Kidney epithelial cell (primary cell): ENCODE data around the gene C1orf159. TPM values are rescaled to one million over a fixed set of nuclear protein-coding genes. Genes with fewer than 3 reads are reported as not detected.

ENCODE experiments used
- DNase-seq: peaks from one replicate; pipeline ENCODE4 v3.0.0-alpha.2; 2010; ENCODE audit warnings: low read depth
- H3K27me3 ChIP-seq: 2 replicates; pipeline ENCODE4 v1.6.0; 2011; ENCODE audit warnings: low read length; ENCODE audit not compliant: control insufficient read depth, insufficient read depth
- H3K36me3 ChIP-seq: 2 replicates; pipeline ENCODE4 v1.5.1; 2011; ENCODE audit warnings: low read length; ENCODE audit not compliant: control insufficient read depth, insufficient read depth
- H3K4me3 ChIP-seq: 2 replicates; pipeline ENCODE4 v1.5.1; 2011; ENCODE audit warnings: low read depth, mild to moderate bottlenecking, control low read depth, low read length
- total RNA-seq: library from RNA; depleted of rRNA; stranded (reverse); fragments of >200 nt; gene quantifications from 2 replicates; pipeline ENCODE4 v1.2.3, GENCODE V29; 2015
- TF ChIP-seq, protein P1 (sequence below): IDR thresholded peaks from 2 replicates; pipeline ENCODE4 v1.5.1; 2011; ENCODE audit warnings: mild to moderate bottlenecking, moderate library complexity, low read length, control low read depth, inconsistent platforms; ENCODE audit not compliant: insufficient read depth, poor library complexity, severe bottlenecking

The C1orf159 gene
- total RNA-seq, 1 donor from 2014 or later: 20.3 TPM

GRCh38 chr1:1093610-1093943 is 22.3 kb downstream of the C1orf159 start:
- no peaks in the 10 kb centered on the region for H3K27me3 ChIP-seq
- no peak overlapping the region for H3K4me3 ChIP-seq
- DNase-seq: no peak
- TF ChIP-seq, protein P1, sequence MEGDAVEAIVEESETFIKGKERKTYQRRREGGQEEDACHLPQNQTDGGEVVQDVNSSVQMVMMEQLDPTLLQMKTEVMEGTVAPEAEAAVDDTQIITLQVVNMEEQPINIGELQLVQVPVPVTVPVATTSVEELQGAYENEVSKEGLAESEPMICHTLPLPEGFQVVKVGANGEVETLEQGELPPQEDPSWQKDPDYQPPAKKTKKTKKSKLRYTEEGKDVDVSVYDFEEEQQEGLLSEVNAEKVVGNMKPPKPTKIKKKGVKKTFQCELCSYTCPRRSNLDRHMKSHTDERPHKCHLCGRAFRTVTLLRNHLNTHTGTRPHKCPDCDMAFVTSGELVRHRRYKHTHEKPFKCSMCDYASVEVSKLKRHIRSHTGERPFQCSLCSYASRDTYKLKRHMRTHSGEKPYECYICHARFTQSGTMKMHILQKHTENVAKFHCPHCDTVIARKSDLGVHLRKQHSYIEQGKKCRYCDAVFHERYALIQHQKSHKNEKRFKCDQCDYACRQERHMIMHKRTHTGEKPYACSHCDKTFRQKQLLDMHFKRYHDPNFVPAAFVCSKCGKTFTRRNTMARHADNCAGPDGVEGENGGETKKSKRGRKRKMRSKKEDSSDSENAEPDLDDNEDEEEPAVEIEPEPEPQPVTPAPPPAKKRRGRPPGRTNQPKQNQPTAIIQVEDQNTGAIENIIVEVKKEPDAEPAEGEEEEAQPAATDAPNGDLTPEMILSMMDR: no peak
- no peaks in the 10 kb centered on the region for H3K36me3 ChIP-seq

DNA sequence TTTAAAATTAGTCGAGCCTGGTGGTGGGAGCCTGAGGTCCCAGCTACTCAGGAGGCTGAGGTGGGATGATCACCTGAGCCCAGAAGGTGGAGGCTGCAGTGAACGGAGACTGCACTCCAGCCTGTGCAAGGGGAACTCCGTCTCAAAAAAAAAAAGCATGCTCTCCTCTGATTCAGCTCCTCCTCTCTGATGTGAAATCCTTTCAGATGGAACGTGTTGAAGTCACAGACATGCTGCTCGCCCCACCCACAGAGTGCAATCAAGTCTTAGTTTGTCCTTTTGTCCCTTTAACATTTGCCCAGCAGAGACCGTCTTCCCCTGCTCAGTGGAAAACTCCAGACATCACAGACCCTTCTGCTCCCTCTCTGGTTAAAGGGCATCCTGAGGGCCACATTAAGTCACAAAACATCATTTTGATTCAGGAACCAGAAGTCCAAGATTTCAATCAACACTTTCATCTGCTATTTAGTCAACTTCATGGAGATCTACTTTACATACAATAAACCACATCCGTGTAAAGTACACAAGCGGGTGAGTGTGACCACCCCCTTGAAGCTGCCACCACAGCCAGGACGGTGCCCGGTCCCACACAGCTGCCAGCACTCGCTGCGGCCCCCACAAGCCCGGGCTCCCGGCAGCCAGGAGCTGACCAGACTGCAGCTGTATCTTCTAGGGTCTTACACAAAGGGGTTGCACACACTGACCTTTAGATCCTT is 22.8 kb downstream of the C1orf159 start:
- Histone ChIP-seq H3K4me3 (no peak overlapping the region), H3K27me3 (no peaks in the 10 kb centered on the region), H3K36me3 (no peaks in the 10 kb centered on the region)
- TF ChIP-seq, protein P1: no peak
- no peak for DNase-seq

GRCh38 chr1:1092149-1092855 is 23.6 kb downstream of the C1orf159 start:
- no peak for DNase-seq
- no peak overlapping the region for H3K4me3 ChIP-seq
- H3K36me3 ChIP-seq: no peaks in the 10 kb centered on the region
- TF ChIP-seq, protein P1: no peak
- no peaks in the 10 kb centered on the region for H3K27me3 ChIP-seq

- DNase-seq: no peak
- Histone ChIP-seq H3K36me3 (no peaks in the 10 kb centered on the region), H3K27me3 (no peaks in the 10 kb centered on the region), H3K4me3 (no peak overlapping the region)
- TF ChIP-seq, protein P1: no peak
Observed at GRCh38 chr1:1091344-1092148, 24.3 kb downstream of the C1orf159 start.

GRCh38 chr1:1090424-1091343 is 25.2 kb downstream of the C1orf159 start:
- Histone ChIP-seq H3K4me3 (no peak overlapping the region), H3K36me3 (no peaks in the 10 kb centered on the region), H3K27me3 (no peaks in the 10 kb centered on the region)
- no peak for DNase-seq
- TF ChIP-seq, protein P1: no peak
